GM12878 (cell line): ENCODE measurements around the gene ENOX1.

ENCODE experiments used
- EGR1 ChIP-seq, 2 experiments: IDR thresholded peaks; 1 replicate in 1 of 2; 2 replicates in 1 of 2; pipeline ENCODE4 v1.6.1; 2011 to 2012; ENCODE audit warnings: low read depth in 2 of 2, low read length in 2 of 2, borderline replicate concordance in 1 of 2, mild to moderate bottlenecking in 1 of 2, moderate library complexity in 1 of 2
- KDM1A ChIP-seq: fragments of 200-600 bp; sonication (generic); IDR thresholded peaks from 2 replicates; pipeline ENCODE4 v1.6.1; 2016; ENCODE audit warnings: borderline replicate concordance
- TF ChIP-seq, protein P1 (sequence below), 3 experiments: IDR thresholded peaks in 2 of 3; conservative IDR thresholded peaks in 1 of 3; 2 replicates each; pipeline ENCODE4 v1.5.1; 2011; ENCODE audit warnings: low read depth in 3 of 3, low read length in 3 of 3, mild to moderate bottlenecking in 3 of 3, control low read depth in 2 of 3, moderate library complexity in 2 of 3, inconsistent platforms in 1 of 3, mixed read lengths in 1 of 3; ENCODE audit not compliant: control insufficient read depth in 2 of 3, insufficient read depth in 1 of 3; ENCODE audit errors: extremely low read depth in 1 of 3

- TF ChIP-seq EGR1 (IDR thresholded peaks at IDR 0.05; ENCODE audit: borderline replicate concordance in 1 of 2, low read depth in 2 of 2, low read length in 2 of 2) (no peak), KDM1A (no peak)
- TF ChIP-seq, protein P1, sequence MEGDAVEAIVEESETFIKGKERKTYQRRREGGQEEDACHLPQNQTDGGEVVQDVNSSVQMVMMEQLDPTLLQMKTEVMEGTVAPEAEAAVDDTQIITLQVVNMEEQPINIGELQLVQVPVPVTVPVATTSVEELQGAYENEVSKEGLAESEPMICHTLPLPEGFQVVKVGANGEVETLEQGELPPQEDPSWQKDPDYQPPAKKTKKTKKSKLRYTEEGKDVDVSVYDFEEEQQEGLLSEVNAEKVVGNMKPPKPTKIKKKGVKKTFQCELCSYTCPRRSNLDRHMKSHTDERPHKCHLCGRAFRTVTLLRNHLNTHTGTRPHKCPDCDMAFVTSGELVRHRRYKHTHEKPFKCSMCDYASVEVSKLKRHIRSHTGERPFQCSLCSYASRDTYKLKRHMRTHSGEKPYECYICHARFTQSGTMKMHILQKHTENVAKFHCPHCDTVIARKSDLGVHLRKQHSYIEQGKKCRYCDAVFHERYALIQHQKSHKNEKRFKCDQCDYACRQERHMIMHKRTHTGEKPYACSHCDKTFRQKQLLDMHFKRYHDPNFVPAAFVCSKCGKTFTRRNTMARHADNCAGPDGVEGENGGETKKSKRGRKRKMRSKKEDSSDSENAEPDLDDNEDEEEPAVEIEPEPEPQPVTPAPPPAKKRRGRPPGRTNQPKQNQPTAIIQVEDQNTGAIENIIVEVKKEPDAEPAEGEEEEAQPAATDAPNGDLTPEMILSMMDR (IDR thresholded peaks at IDR 0.05 in 2 of 3, conservative IDR thresholded peaks at IDR 0.05 in 1 of 3; ENCODE audit: control insufficient read depth in 2 of 3, extremely low read depth in 1 of 3, insufficient read depth in 1 of 3, low read depth in 3 of 3, low read length in 3 of 3) = no peak
Observed at GRCh38 chr13:43242040-43242439, 544.7 kb downstream of the ENOX1 start.
